GM12878 (cell line): ENCODE data around the gene CACNA1D. TPM values are rescaled to one million over a fixed set of nuclear protein-coding genes. Genes with fewer than 3 reads are reported as not detected.

Experiments used
- ASH2L ChIP-seq: fragments of 300-600, 200-600 bp; sonication (generic); IDR thresholded peaks from 2 replicates; pipeline ENCODE4 v1.6.1; 2017; ENCODE audit warnings: low read depth, mild to moderate bottlenecking, borderline replicate concordance
- ATF2 ChIP-seq: IDR thresholded peaks from 2 replicates; pipeline ENCODE4 v1.6.1; 2012; ENCODE audit warnings: low read length, inconsistent platforms
- BACH1 ChIP-seq: fragments of 450-650 bp; IDR thresholded peaks from 2 replicates; pipeline ENCODE4 v1.6.1; 2017; ENCODE audit warnings: mild to moderate bottlenecking, borderline replicate concordance
- BMI1 ChIP-seq: fragments of 450-650 bp; IDR thresholded peaks from 2 replicates; pipeline ENCODE4 v1.6.1; 2016; ENCODE audit warnings: mild to moderate bottlenecking, moderate library complexity, borderline replicate concordance
- E2F8 ChIP-seq: fragments of 450-650 bp; IDR thresholded peaks from 2 replicates; pipeline ENCODE4 v1.6.1; 2018; ENCODE audit warnings: mild to moderate bottlenecking, low read depth, moderate library complexity; ENCODE audit not compliant: partially characterized antibody
- EED ChIP-seq: sonication (generic); IDR thresholded peaks from 2 replicates; pipeline ENCODE4 v1.6.1; 2016; ENCODE audit warnings: antibody characterized with exemption, low read depth
- IRF4 ChIP-seq: IDR thresholded peaks from 2 replicates; pipeline ENCODE4 v1.6.1; 2011; ENCODE audit warnings: low read depth, low read length
- KDM1A ChIP-seq: fragments of 200-600 bp; sonication (generic); IDR thresholded peaks from 2 replicates; pipeline ENCODE4 v1.6.1; 2016; ENCODE audit warnings: borderline replicate concordance
- LARP7 ChIP-seq: fragments of 450-650 bp; IDR thresholded peaks from 2 replicates; pipeline ENCODE4 v1.6.1; 2017; ENCODE audit warnings: mild to moderate bottlenecking
- MEF2A ChIP-seq: IDR thresholded peaks from 2 replicates; pipeline ENCODE4 v1.6.1; 2011; ENCODE audit warnings: low read depth, mild to moderate bottlenecking, low read length, moderate library complexity; ENCODE audit not compliant: insufficient read depth
- MTA2 ChIP-seq: fragments of 450-650 bp; IDR thresholded peaks from 2 replicates; pipeline ENCODE4 v1.6.1; 2016; ENCODE audit warnings: low read depth, mild to moderate bottlenecking, moderate library complexity
- MTA3 ChIP-seq: IDR thresholded peaks from 2 replicates; pipeline ENCODE4 v1.6.1; 2012; ENCODE audit warnings: low read length, inconsistent platforms, borderline replicate concordance
- NFIC ChIP-seq: IDR thresholded peaks from 2 replicates; pipeline ENCODE4 v1.6.1; 2012; ENCODE audit warnings: low read depth, mild to moderate bottlenecking, inconsistent platforms, low read length, moderate library complexity
- NFXL1 ChIP-seq: fragments of 450-650 bp; IDR thresholded peaks from 2 replicates; pipeline ENCODE4 v1.6.1; 2017; ENCODE audit warnings: antibody characterized with exemption, mild to moderate bottlenecking, borderline replicate concordance
- RBBP5 ChIP-seq: fragments of 200-600 bp; sonication (generic); conservative IDR thresholded peaks from 2 replicates; pipeline ENCODE4 v1.6.1; 2016
- SIX5 ChIP-seq: IDR thresholded peaks from 2 replicates; pipeline ENCODE4 v1.6.1; 2011; ENCODE audit warnings: mild to moderate bottlenecking, low read depth, low read length, moderate library complexity; ENCODE audit not compliant: severe bottlenecking
- TBL1XR1 ChIP-seq: IDR thresholded peaks from 2 replicates; pipeline ENCODE4 v1.6.1; 2012; ENCODE audit warnings: low read depth, low read length, improper control_type of control experiment
- ZNF217 ChIP-seq: fragments of 450-650 bp; IDR thresholded peaks from 2 replicates; pipeline ENCODE4 v1.6.1; 2017; ENCODE audit warnings: antibody characterized with exemption, mild to moderate bottlenecking
- polyA plus RNA-seq, 11 experiments: library from polyadenylated mRNA; depleted of rRNA in 4 of 11; unstranded in 6 of 11; stranded (reverse) in 5 of 11; fragments of >200 nt; fragmentation: Nextera tagmentation in 4 of 11; fragmentation: Illumina TruSeq in 1 of 11; extraction: Ambion mirVana in 4 of 11; extraction: Trizol in 1 of 11; gene quantifications; 1 replicate in 1 of 11; 2 replicates in 10 of 11; pipeline versions ENCODE4 v1.2.1 to v1.2.3, GENCODE V29; 2011 to 2016; ENCODE audit warnings: inconsistent platforms in 2 of 11, missing spikeins in 2 of 11, low read depth in 1 of 11
- total RNA-seq, 4 experiments: library from RNA; depleted of rRNA in 3 of 4; stranded (reverse); fragments of >200 nt in 3 of 4; fragmentation: Illumina TruSeq in 1 of 4; extraction: Trizol in 1 of 4; gene quantifications; 2 replicates each; pipeline versions ENCODE4 v1.2.1 to v1.2.3, GENCODE V29; 2013 to 2021
- TF ChIP-seq, protein P1 (sequence below): fragments of 450-650 bp; conservative IDR thresholded peaks from 2 replicates; pipeline ENCODE4 v1.6.1; 2017; ENCODE audit warnings: mild to moderate bottlenecking, moderate library complexity
- TF ChIP-seq, protein P2 (sequence below): fragments of 450-650 bp; IDR thresholded peaks from 2 replicates; pipeline ENCODE4 v1.6.1; 2017; ENCODE audit warnings: mild to moderate bottlenecking, low read depth, inconsistent platforms; ENCODE audit not compliant: poor library complexity, severe bottlenecking

Gene CACNA1D
- total and polyA plus RNA-seq, 10 of the 15 experiments (the other 5 are each of a cell fraction or from before 2014, with no cell fraction given) = 0.21 to 24.4 (median 1.6) TPM

GRCh38 chr3:53650424-53650823, 156.0 kb downstream of the CACNA1D start (continued):
- TF ChIP-seq SIX5 (no peak), ATF2 (no peak), ZNF217 (peak; percentile 74; the same call in 1 of the 2 replicates), E2F8 (no peak), IRF4 (0 out of 2 replicates have a peak, but pooled peaks have one; percentile 44), RBBP5 (no peak), BACH1 (peak; percentile 42; the same call in 1 of the 2 replicates), LARP7 (no peak), NFXL1 (no peak), TBL1XR1 (no peak), KDM1A (no peak), MTA3 (no peak), ASH2L (no peak), EED (no peak), BMI1 (peak; percentile 56; the same call in 1 of the 2 replicates), MEF2A (no peak), NFIC (no peak), MTA2 (peak; percentile 92)
- TF ChIP-seq, protein P1, sequence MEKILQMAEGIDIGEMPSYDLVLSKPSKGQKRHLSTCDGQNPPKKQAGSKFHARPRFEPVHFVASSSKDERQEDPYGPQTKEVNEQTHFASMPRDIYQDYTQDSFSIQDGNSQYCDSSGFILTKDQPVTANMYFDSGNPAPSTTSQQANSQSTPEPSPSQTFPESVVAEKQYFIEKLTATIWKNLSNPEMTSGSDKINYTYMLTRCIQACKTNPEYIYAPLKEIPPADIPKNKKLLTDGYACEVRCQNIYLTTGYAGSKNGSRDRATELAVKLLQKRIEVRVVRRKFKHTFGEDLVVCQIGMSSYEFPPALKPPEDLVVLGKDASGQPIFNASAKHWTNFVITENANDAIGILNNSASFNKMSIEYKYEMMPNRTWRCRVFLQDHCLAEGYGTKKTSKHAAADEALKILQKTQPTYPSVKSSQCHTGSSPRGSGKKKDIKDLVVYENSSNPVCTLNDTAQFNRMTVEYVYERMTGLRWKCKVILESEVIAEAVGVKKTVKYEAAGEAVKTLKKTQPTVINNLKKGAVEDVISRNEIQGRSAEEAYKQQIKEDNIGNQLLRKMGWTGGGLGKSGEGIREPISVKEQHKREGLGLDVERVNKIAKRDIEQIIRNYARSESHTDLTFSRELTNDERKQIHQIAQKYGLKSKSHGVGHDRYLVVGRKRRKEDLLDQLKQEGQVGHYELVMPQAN = no peak
- TF ChIP-seq, protein P2, sequence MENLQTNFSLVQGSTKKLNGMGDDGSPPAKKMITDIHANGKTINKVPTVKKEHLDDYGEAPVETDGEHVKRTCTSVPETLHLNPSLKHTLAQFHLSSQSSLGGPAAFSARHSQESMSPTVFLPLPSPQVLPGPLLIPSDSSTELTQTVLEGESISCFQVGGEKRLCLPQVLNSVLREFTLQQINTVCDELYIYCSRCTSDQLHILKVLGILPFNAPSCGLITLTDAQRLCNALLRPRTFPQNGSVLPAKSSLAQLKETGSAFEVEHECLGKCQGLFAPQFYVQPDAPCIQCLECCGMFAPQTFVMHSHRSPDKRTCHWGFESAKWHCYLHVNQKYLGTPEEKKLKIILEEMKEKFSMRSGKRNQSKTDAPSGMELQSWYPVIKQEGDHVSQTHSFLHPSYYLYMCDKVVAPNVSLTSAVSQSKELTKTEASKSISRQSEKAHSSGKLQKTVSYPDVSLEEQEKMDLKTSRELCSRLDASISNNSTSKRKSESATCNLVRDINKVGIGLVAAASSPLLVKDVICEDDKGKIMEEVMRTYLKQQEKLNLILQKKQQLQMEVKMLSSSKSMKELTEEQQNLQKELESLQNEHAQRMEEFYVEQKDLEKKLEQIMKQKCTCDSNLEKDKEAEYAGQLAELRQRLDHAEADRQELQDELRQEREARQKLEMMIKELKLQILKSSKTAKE = no peak
